Uterus (tissue), 2 donors: ENCODE results near the gene ATL3.

ENCODE experiments used
- CTCF ChIP-seq, 4 experiments: fragments of 200-600 bp in 2 of 4; fragments of 450-650 bp in 2 of 4; sonication (generic) in 2 of 4; IDR thresholded peaks; one replicate each; pipeline ENCODE4 v1.5.1; 2016 to 2019; ENCODE audit warnings: antibody characterized with exemption in 4 of 4, mild to moderate bottlenecking in 2 of 4, moderate library complexity in 1 of 4
- POLR2A ChIP-seq, 2 donors: fragments of 450-650 bp; IDR thresholded peaks; one replicate each; pipeline ENCODE4 v1.6.1; 2016; ENCODE audit warnings: antibody characterized with exemption in 2 of 2, mild to moderate bottlenecking in 1 of 2, moderate library complexity in 1 of 2

DNA sequence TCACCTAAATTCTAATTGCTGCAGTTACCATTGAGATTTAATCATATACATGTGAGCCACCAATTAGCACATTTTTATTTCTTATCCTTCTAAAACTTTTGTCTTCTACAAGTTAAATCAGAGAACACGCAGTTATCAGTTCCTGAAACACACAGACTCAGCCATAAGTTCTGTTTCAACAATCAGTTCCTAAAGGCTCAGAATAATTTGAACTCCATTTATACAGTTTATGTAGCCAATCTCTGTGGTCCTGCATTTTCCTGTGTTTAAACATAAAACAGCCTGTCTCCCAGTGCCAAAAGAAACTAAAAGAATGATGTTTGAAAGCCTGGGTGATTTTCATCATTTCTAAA lies 59.8 kb downstream of the ATL3 start:
- TF ChIP-seq CTCF (IDR thresholded peaks at IDR 0.05) = no peak
- TF ChIP-seq POLR2A (IDR thresholded peaks at IDR 0.05) = no peak
